Endothelial cell of umbilical vein (primary cell): Measurements from ENCODE around the gene HYDIN. TPM values are rescaled to one million over a fixed set of nuclear protein-coding genes. Genes with fewer than 3 reads are reported as not detected.

Source experiments
- BruUV-seq: library from RNA; stranded (reverse); fragments of 400-500 nt; replicated peaks from 2 replicates; lab custom pipeline; 2021; lab: Mats Ljungman, UMichigan
- CTCF ChIA-PET: fragments of 300-600, 350-600 bp; sonication (Branson Sonifier 250); formaldehyde crosslinking; loops from one replicate; lab custom pipeline; 2021; ENCODE audit warnings: antibody characterized with exemption, inconsistent platforms; lab: Charles Lee
- POLR2A ChIA-PET: fragments of 300-600, 350-600 bp; sonication (Branson Sonifier 250); formaldehyde crosslinking; loops from one replicate; lab custom pipeline; 2021; ENCODE audit warnings: antibody characterized with exemption, inconsistent platforms; lab: Charles Lee
- DNase-seq: peaks from one replicate; pipeline ENCODE4 v3.0.0-alpha.2; 2011; ENCODE audit warnings: low read depth, low spot score
- FAIRE-seq: peaks from 2 replicates; lab custom pipeline; 2011; peaks lifted over from hg19 to GRCh38; lab: Jason Lieb, UNC
- H2AFZ ChIP-seq: 2 replicates; pipeline ENCODE4 v1.6.0; 2012; ENCODE audit warnings: low read depth, low read length, control low read depth, inconsistent platforms
- H3K27ac ChIP-seq: 2 replicates; pipeline ENCODE4 v1.5.1; 2011; ENCODE audit warnings: low read depth, mild to moderate bottlenecking, control low read depth, low read length, moderate library complexity; ENCODE audit not compliant: insufficient read depth
- H3K27me3 ChIP-seq, 2 experiments: 2 replicates each; pipeline versions ENCODE4 v1.6.0 to v1.6.1; 2011; ENCODE audit warnings: low read length in 2 of 2, mixed read lengths in 1 of 2; ENCODE audit not compliant: control insufficient read depth in 2 of 2, insufficient read depth in 2 of 2
- H3K36me3 ChIP-seq, 2 experiments: 2 replicates in 1 of 2; 3 replicates in 1 of 2; pipeline ENCODE4 v1.5.1; 2011; ENCODE audit warnings: low read length in 2 of 2, mild to moderate bottlenecking in 1 of 2, moderate library complexity in 1 of 2; ENCODE audit not compliant: control insufficient read depth in 2 of 2, insufficient read depth in 2 of 2; ENCODE audit errors: extremely low read depth in 1 of 2
- H3K4me1 ChIP-seq: 3 replicates; pipeline ENCODE4 v1.5.1; 2011; ENCODE audit warnings: mild to moderate bottlenecking, low read length; ENCODE audit not compliant: control insufficient read depth, insufficient read depth; ENCODE audit errors: extremely low read depth
- H3K4me2 ChIP-seq: 2 replicates; pipeline ENCODE4 v1.6.1; 2011; ENCODE audit warnings: low read length, control low read depth, mixed read lengths; ENCODE audit not compliant: insufficient read depth
- H3K4me3 ChIP-seq, 3 experiments: fragments of 200-600 bp in 1 of 3; sonication (generic), shearing (Covaris generic) in 1 of 3; replicated peaks in 1 of 3; 2 replicates each; pipeline ENCODE4 v1.5.1; 2011 to 2016; ENCODE audit warnings: control low read depth in 3 of 3, low read length in 3 of 3, mild to moderate bottlenecking in 2 of 3, inconsistent platforms in 1 of 3, low read depth in 1 of 3, moderate library complexity in 1 of 3; ENCODE audit not compliant: insufficient read depth in 1 of 3
- H3K79me2 ChIP-seq: 2 replicates; pipeline ENCODE4 v1.6.0; 2012; ENCODE audit warnings: low read length, inconsistent platforms; ENCODE audit not compliant: control insufficient read depth, insufficient read depth
- H3K9ac ChIP-seq: replicated peaks from 2 replicates; pipeline ENCODE3; 2011; ENCODE audit warnings: low read length, control low read depth; ENCODE audit not compliant: insufficient read depth; ENCODE audit errors: extremely low read depth
- H3K9me1 ChIP-seq: replicated peaks from 3 replicates; pipeline ENCODE4 v1.6.0; 2011; ENCODE audit warnings: mild to moderate bottlenecking, low read length; ENCODE audit not compliant: control insufficient read depth, insufficient read depth; ENCODE audit errors: extremely low read depth
- H3K9me3 ChIP-seq: replicated peaks from 2 replicates; pipeline ENCODE4 v1.5.1; 2012; ENCODE audit warnings: low read length, inconsistent platforms; ENCODE audit not compliant: control insufficient read depth, insufficient read depth
- H4K20me1 ChIP-seq: replicated peaks from 2 replicates; pipeline ENCODE3; 2011; ENCODE audit warnings: mild to moderate bottlenecking, low read length; ENCODE audit not compliant: control insufficient read depth, insufficient read depth; ENCODE audit errors: extremely low read depth
- EZH2 ChIP-seq: IDR thresholded peaks from 2 replicates; pipeline ENCODE4 v1.6.1; 2012; ENCODE audit warnings: borderline replicate concordance, low read depth, mild to moderate bottlenecking, moderate library complexity, low read length, inconsistent platforms; ENCODE audit not compliant: severe bottlenecking
- FOS ChIP-seq: IDR thresholded peaks from 2 replicates; pipeline ENCODE4 v1.6.1; 2011; ENCODE audit warnings: mild to moderate bottlenecking, low read length, moderate library complexity, borderline replicate concordance; ENCODE audit not compliant: insufficient read depth
- GATA2 ChIP-seq: IDR thresholded peaks from 2 replicates; pipeline ENCODE4 v1.7.0; 2011; ENCODE audit warnings: low read depth, mild to moderate bottlenecking, moderate library complexity, mixed read lengths, low read length; ENCODE audit not compliant: insufficient read length, insufficient read depth
- JUN ChIP-seq: IDR thresholded peaks from 2 replicates; pipeline ENCODE4 v1.6.1; 2011; ENCODE audit warnings: borderline replicate concordance, low read depth; ENCODE audit not compliant: insufficient read length, insufficient read depth
- MYC ChIP-seq: IDR thresholded peaks from one replicate; pipeline ENCODE4 v1.6.1; 2011; ENCODE audit warnings: mild to moderate bottlenecking, low read depth, low read length
- POLR2A ChIP-seq: IDR thresholded peaks from 2 replicates; pipeline ENCODE4 v1.6.1; 2012; ENCODE audit warnings: low read depth, mild to moderate bottlenecking, control low read depth, low read length
- POLR2AphosphoS5 ChIP-seq: IDR thresholded peaks from 2 replicates; pipeline ENCODE4 v1.6.1; 2012; ENCODE audit warnings: low read depth, mild to moderate bottlenecking, control low read depth, low read length, moderate library complexity; ENCODE audit not compliant: insufficient read depth
- dilution Hi-C: fragments of 300-500 bp; cut with MboI; formaldehyde crosslinking; loops from one replicate; pipeline ENCODE4 v1.15.0; 2019; ENCODE audit warnings: low sequenced_read_pairs; ENCODE audit not compliant: extremely low pct_ligation_motif_present
- intact Hi-C: fragments of 100-400 bp; cut with micrococcal nuclease; formaldehyde crosslinking; loops from one replicate; pipeline ENCODE4 v1.10.0; 2022
- polyA plus RNA-seq, 4 experiments: library from polyadenylated mRNA; depleted of rRNA in 3 of 4; stranded (reverse) in 3 of 4; unstranded in 1 of 4; fragments of >200 nt; gene quantifications; 2 replicates each; pipeline versions ENCODE4 v1.2.1 to v1.2.3, GENCODE V29; 2011 to 2012; ENCODE audit warnings: missing spikeins in 1 of 4
- total RNA-seq: library from RNA; stranded (reverse); gene quantifications from 2 replicates; pipeline ENCODE4 v1.2.3, GENCODE V29; 2021
- TF ChIP-seq, protein P1 (sequence below), 2 donors: IDR thresholded peaks; 1 replicate in 1 of 2; 2 replicates in 1 of 2; pipeline ENCODE4 v1.5.1; 2011; ENCODE audit warnings: low read length in 2 of 2, mild to moderate bottlenecking in 2 of 2, moderate library complexity in 2 of 2, control low read depth in 1 of 2, inconsistent platforms in 1 of 2, low read depth in 1 of 2; ENCODE audit not compliant: insufficient read depth in 1 of 2; ENCODE audit errors: extremely low read depth in 1 of 2
- TF ChIP-seq, protein P2 (sequence below): IDR thresholded peaks from 2 replicates; pipeline ENCODE4 v1.6.1; 2011; ENCODE audit not compliant: insufficient read depth, insufficient read length

Gene HYDIN
- total and polyA plus RNA-seq, 2 donors (not counting 3 experiments of a cell fraction or from before 2014, with no cell fraction given) = not detected

DNA sequence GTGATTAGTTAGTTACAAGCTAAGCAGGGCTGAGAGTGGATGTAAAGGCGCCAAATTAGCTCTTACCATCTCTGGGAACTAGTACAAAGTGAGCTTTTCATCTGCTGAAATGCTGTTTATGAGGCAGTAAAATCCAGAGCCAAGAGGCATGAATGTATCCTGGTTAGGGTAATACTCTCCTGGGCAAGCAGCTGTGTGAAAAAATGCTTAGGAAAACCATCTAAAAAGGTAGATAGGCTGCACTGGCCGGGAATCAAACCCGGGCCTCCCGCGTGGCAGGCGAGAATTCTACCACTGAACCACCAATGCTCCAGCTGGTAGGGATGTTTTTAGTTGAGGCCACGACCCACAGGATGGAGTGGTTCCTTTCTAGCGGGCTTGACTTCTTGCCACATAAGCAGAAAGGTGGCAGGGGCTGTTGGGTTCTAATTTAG is 452.5 kb downstream of the HYDIN start:
- H3K4me2 ChIP-seq = no peak overlapping the region
- no peaks in the 10 kb centered on the region for H3K9me3 ChIP-seq
- H3K27ac ChIP-seq = no peak overlapping the region
- no peak overlapping the region for H2AFZ ChIP-seq
- no peaks in the 10 kb centered on the region for H3K79me2 ChIP-seq
- intact Hi-C loops (loop anchor here (10.0 kb wide), 1 partner anchor 203 kb away; no protein-coding TSS in a partner anchor), dilution Hi-C loops (no loop called here)
- peaks cover 5 to 36% of the 10 kb centered on the region in 2 experiments for H3K36me3 ChIP-seq
- no peaks in the 10 kb centered on the region for H3K9me1 ChIP-seq
- FAIRE-seq (no peak), DNase-seq (no peak)
- BruUV-seq = no TSS peak
- no peak overlapping the region for H3K9ac ChIP-seq
- TF ChIP-seq JUN = no peak
- TF ChIP-seq, protein P1, sequence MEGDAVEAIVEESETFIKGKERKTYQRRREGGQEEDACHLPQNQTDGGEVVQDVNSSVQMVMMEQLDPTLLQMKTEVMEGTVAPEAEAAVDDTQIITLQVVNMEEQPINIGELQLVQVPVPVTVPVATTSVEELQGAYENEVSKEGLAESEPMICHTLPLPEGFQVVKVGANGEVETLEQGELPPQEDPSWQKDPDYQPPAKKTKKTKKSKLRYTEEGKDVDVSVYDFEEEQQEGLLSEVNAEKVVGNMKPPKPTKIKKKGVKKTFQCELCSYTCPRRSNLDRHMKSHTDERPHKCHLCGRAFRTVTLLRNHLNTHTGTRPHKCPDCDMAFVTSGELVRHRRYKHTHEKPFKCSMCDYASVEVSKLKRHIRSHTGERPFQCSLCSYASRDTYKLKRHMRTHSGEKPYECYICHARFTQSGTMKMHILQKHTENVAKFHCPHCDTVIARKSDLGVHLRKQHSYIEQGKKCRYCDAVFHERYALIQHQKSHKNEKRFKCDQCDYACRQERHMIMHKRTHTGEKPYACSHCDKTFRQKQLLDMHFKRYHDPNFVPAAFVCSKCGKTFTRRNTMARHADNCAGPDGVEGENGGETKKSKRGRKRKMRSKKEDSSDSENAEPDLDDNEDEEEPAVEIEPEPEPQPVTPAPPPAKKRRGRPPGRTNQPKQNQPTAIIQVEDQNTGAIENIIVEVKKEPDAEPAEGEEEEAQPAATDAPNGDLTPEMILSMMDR (IDR thresholded peaks at IDR 0.05; ENCODE audit: extremely low read depth in 1 of 2, insufficient read depth in 1 of 2, low read depth in 1 of 2, low read length in 2 of 2) = no peak
- no peaks in the 10 kb centered on the region for H3K27me3 ChIP-seq
- no peaks in the 10 kb centered on the region for H3K4me1 ChIP-seq
- H4K20me1 ChIP-seq = no peaks in the 10 kb centered on the region
- ChIA-PET CTCF (interaction anchor here (1.2 kb wide), 1 partner anchor 16 kb away, joined by 3 read pairs; no protein-coding TSS in a partner anchor), POLR2A (no interaction called here)
- no peak overlapping the region for H3K4me3 ChIP-seq

DNA sequence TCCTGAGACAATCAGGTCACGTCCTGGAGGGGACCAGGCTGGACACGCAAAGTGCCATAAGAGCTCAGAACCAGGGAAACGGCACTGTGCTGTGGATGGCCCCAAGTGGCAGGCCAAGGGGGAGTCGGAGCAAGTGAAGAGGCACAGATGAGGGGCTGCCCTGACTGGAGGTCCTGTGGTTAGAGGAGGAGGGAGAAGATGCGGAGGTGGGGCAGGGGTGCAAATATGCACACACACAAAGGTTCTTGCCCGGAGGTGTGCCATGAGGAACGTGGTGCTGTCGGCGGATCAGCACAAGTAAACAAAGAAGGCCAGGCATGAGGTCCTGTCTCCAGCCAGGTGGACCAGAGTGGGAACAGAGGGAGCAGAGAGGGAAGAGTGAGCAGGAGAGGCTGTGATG is 453.0 kb downstream of the HYDIN start:
- DNase-seq = no peak
- BruUV-seq = no TSS peak
- no peaks in the 10 kb centered on the region for H4K20me1 ChIP-seq
- FAIRE-seq = no peak
- H3K4me1 ChIP-seq = no peaks in the 10 kb centered on the region
- no peak overlapping the region for H3K27ac ChIP-seq
- H3K79me2 ChIP-seq = no peaks in the 10 kb centered on the region
- ChIA-PET POLR2A (no interaction called here), CTCF (interaction anchor here (1.2 kb wide), 1 partner anchor 16 kb away, joined by 3 read pairs; no protein-coding TSS in a partner anchor)
- H3K27me3 ChIP-seq = no peaks in the 10 kb centered on the region
- no peak overlapping the region for H3K4me2 ChIP-seq
- no peak overlapping the region for H2AFZ ChIP-seq
- no peak overlapping the region for H3K9ac ChIP-seq
- H3K9me3 ChIP-seq = no peaks in the 10 kb centered on the region
- H3K9me1 ChIP-seq = no peaks in the 10 kb centered on the region
- no peak overlapping the region for H3K4me3 ChIP-seq
- intact Hi-C loops (loop anchor here (10.0 kb wide), 1 partner anchor 203 kb away; no protein-coding TSS in a partner anchor), dilution Hi-C loops (no loop called here)
- TF ChIP-seq POLR2AphosphoS5 (no peak), EZH2 (no peak), MYC (no peak), GATA2 (no peak), JUN (no peak), POLR2A (no peak), FOS (no peak)
- TF ChIP-seq, protein P2, sequence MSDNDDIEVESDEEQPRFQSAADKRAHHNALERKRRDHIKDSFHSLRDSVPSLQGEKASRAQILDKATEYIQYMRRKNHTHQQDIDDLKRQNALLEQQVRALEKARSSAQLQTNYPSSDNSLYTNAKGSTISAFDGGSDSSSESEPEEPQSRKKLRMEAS = no peak
- TF ChIP-seq, protein P1 (IDR thresholded peaks at IDR 0.05; ENCODE audit: extremely low read depth in 1 of 2, insufficient read depth in 1 of 2, low read depth in 1 of 2, low read length in 2 of 2) = no peak
- peaks cover 5 to 34% of the 10 kb centered on the region in 2 experiments for H3K36me3 ChIP-seq
